ENCODE results near the gene SF3B4.

GRCh38 chr1:149888999-149889289, 38.7 kb downstream of the SF3B4 start:
- no peak for TF ChIP-seq CTCF (IDR thresholded peaks at IDR 0.05)
- no peak for TF ChIP-seq POLR2AphosphoS5 (IDR thresholded peaks at IDR 0.05)

All from sigmoid colon (tissue), 4 donors.